CD14-positive monocyte (primary cell): ENCODE results near the gene DPM3. TPM values are rescaled to one million over a fixed set of nuclear protein-coding genes. Genes with fewer than 3 reads are reported as not detected.
"Not testable (repeated sequence)": the region's sequence is repeated elsewhere in the genome, so short reads cannot be mapped to it uniquely, and the experiment has no call there.

ENCODE experiments used
- DNase-seq, 3 donors: peaks; one replicate each; pipeline ENCODE4 v3.0.0-alpha.2; 2011 to 2022
- H2AFZ ChIP-seq: 2 replicates; pipeline ENCODE4 v1.6.0; 2012; ENCODE audit warnings: mild to moderate bottlenecking, low read depth, low read length, inconsistent platforms; ENCODE audit not compliant: insufficient read depth, poor library complexity, severe bottlenecking
- H3K27ac ChIP-seq, 2 donors: 1 replicate in 1 of 2; 2 replicates in 1 of 2; pipeline ENCODE4 v1.5.1; 2012 to 2013; ENCODE audit warnings: low read length in 2 of 2, control low read depth in 1 of 2, inconsistent platforms in 1 of 2, low read depth in 1 of 2, mild to moderate bottlenecking in 1 of 2
- H3K27me3 ChIP-seq, 2 donors: one replicate each; pipeline versions ENCODE4 v1.6.0 to v1.6.1; 2011 to 2013; ENCODE audit warnings: low read length in 2 of 2; ENCODE audit not compliant: control insufficient read depth in 2 of 2, insufficient read depth in 2 of 2
- H3K36me3 ChIP-seq, 2 donors: replicated peaks in 1 of 2; 1 replicate in 1 of 2; 2 replicates in 1 of 2; pipeline versions ENCODE4 v1.5.1 to v1.6.1; 2012 to 2013; ENCODE audit warnings: low read length in 2 of 2, control low read depth in 1 of 2, inconsistent platforms in 1 of 2, mild to moderate bottlenecking in 1 of 2; ENCODE audit not compliant: insufficient read depth in 2 of 2, control insufficient read depth in 1 of 2
- H3K4me1 ChIP-seq, 2 donors: 1 replicate in 1 of 2; 2 replicates in 1 of 2; pipeline versions ENCODE4 v1.5.1 to v1.6.1; 2012 to 2013; ENCODE audit warnings: low read length in 2 of 2, control low read depth in 1 of 2, inconsistent platforms in 1 of 2, mild to moderate bottlenecking in 1 of 2, moderate library complexity in 1 of 2; ENCODE audit not compliant: insufficient read depth in 2 of 2, control insufficient read depth in 1 of 2
- H3K4me2 ChIP-seq: replicated peaks from 2 replicates; pipeline ENCODE3; 2012; ENCODE audit warnings: low read length, moderate library complexity, mild to moderate bottlenecking; ENCODE audit not compliant: poor library complexity, severe bottlenecking; ENCODE audit errors: extremely low read depth
- H3K4me3 ChIP-seq, 3 experiments: fragments of 200-600 bp in 1 of 3; sonication (generic) in 1 of 3; replicated peaks in 1 of 3; 1 replicate in 2 of 3; 2 replicates in 1 of 3; pipeline ENCODE4 v1.5.1; 2011 to 2013; ENCODE audit warnings: low read length in 3 of 3, mild to moderate bottlenecking in 3 of 3, control low read depth in 2 of 3, low read depth in 2 of 3, inconsistent platforms in 1 of 3, moderate library complexity in 1 of 3
- H3K79me2 ChIP-seq: 2 replicates; pipeline ENCODE4 v1.6.0; 2012; ENCODE audit warnings: mild to moderate bottlenecking, control low read depth, inconsistent platforms, low read length, moderate library complexity; ENCODE audit not compliant: insufficient read depth
- H3K9ac ChIP-seq: 2 replicates; pipeline ENCODE4 v1.6.0; 2017; ENCODE audit warnings: low read length, mild to moderate bottlenecking; ENCODE audit not compliant: insufficient read depth, poor library complexity, severe bottlenecking
- H3K9me3 ChIP-seq, 2 donors: replicated peaks in 1 of 2; 1 replicate in 1 of 2; 2 replicates in 1 of 2; pipeline versions ENCODE4 v1.5.1 to v1.6.1; 2012 to 2013; ENCODE audit warnings: low read length in 2 of 2, control low read depth in 1 of 2; ENCODE audit not compliant: control insufficient read depth in 1 of 2, insufficient read depth in 1 of 2
- H4K20me1 ChIP-seq: 2 replicates; pipeline ENCODE4 v1.6.0; 2012; ENCODE audit warnings: mild to moderate bottlenecking, low read length, control low read depth, moderate library complexity; ENCODE audit not compliant: insufficient read depth
- H3K27ac Mint-ChIP-seq, 7 donors: one replicate each; pipeline ENCODE4 v1.8.0; 2020; ENCODE audit warnings: mild to moderate bottlenecking in 7 of 7, mixed read lengths in 7 of 7, moderate library complexity in 6 of 7, inconsistent platforms in 2 of 7
- H3K27me3 Mint-ChIP-seq, 3 donors: one replicate each; pipeline ENCODE4 v1.8.0; 2021 to 2022; ENCODE audit warnings: low read depth in 3 of 3, mild to moderate bottlenecking in 3 of 3, mixed read lengths in 3 of 3, moderate library complexity in 3 of 3, inconsistent platforms in 1 of 3
- H3K36me3 Mint-ChIP-seq, 2 donors: one replicate each; pipeline ENCODE4 v1.8.0; 2020; ENCODE audit warnings: mixed read lengths in 2 of 2, inconsistent platforms in 1 of 2, mild to moderate bottlenecking in 1 of 2
- H3K4me1 Mint-ChIP-seq: one replicate; pipeline ENCODE4 v1.8.0; 2020; ENCODE audit warnings: mild to moderate bottlenecking, mixed read lengths
- H3K4me3 Mint-ChIP-seq, 2 donors: one replicate each; pipeline ENCODE4 v1.8.0; 2020; ENCODE audit warnings: mild to moderate bottlenecking in 2 of 2, mixed read lengths in 2 of 2, moderate library complexity in 1 of 2
- H3K9me3 Mint-ChIP-seq, 7 donors: one replicate each; pipeline ENCODE4 v1.8.0; 2020 to 2022; ENCODE audit warnings: mixed read lengths in 7 of 7, mild to moderate bottlenecking in 6 of 7, moderate library complexity in 6 of 7, inconsistent platforms in 2 of 7
- CTCF ChIP-seq: fragments of 200-600 bp; IDR thresholded peaks from one replicate; pipeline ENCODE4 v1.8.0; 2022; ENCODE audit warnings: antibody characterized with exemption, mild to moderate bottlenecking
- WGBS: methylation state at CpG from one replicate; pipeline ENCODE4 v1.1.5; 2013; ENCODE audit warnings: missing lambda C conversion rate; ENCODE audit not compliant: insufficient coverage; 5-methylcytosine and 5-hydroxymethylcytosine counted together
- intact Hi-C, 2 donors: fragments of 100-400 bp; cut with micrococcal nuclease; formaldehyde crosslinking; loops; one replicate each; pipeline versions ENCODE4 v1.15.0 to v1.15.1; 2023
- polyA plus RNA-seq, 3 donors: library from polyadenylated mRNA; depleted of rRNA in 1 of 3; unstranded in 2 of 3; stranded (reverse) in 1 of 3; fragments of 300-500 nt in 2 of 3; fragments of >200 nt in 1 of 3; fragmentation: Illumina TruSeq in 2 of 3; gene quantifications; 1 replicate in 2 of 3; 2 replicates in 1 of 3; pipeline ENCODE4 v1.2.3, GENCODE V29; 2012 to 2021

The DPM3 gene
- polyA plus RNA-seq, 3 donors: 99.9 to 141 (median 105) TPM

GRCh38 chr1:155166051-155166470 lies 25.7 kb upstream of the DPM3 start:
- no peak for DNase-seq
- Histone ChIP-seq H3K4me3 (no peak overlapping the region), H3K79me2 (no peaks in the 10 kb centered on the region), H3K27me3 (peaks cover 0 to 15% of the 10 kb centered on the region in 2 donors), H3K4me2 (no peak overlapping the region), H4K20me1 (no peaks in the 10 kb centered on the region), H3K27ac (no peak overlapping the region), H3K36me3 (peaks cover 14 to 19% of the 10 kb centered on the region in 2 donors), H2AFZ (no peak overlapping the region), H3K9ac (no peak overlapping the region), H3K4me1 (peaks cover 14 to 17% of the 10 kb centered on the region in 2 donors), H3K9me3 (no peaks in the 10 kb centered on the region)
- Mint-ChIP-seq H3K9me3 (peaks cover 0 to 11% (median 6%) of the 10 kb centered on the region in 7 donors), H3K27me3 (peaks cover 16 to 23% (median 22%) of the 10 kb centered on the region in 3 donors), H3K4me3 (peak overlapping the region in 1 of 2 donors; percentile 37), H3K36me3 (peaks cover 16 to 24% of the 10 kb centered on the region in 2 donors), H3K4me1 (peaks cover 19% of the 10 kb centered on the region), H3K27ac (no peak overlapping the region)
- TF ChIP-seq CTCF: no peak
- WGBS: 15% methylated on average over 7 of the region's 8 CpGs
- intact Hi-C loops: loop anchor here in 1 of 2 donors (2.0 to 5.0 kb wide), 2 partner anchors 39 to 73 kb away; partner anchors contain the start of gene EFNA1

- DNase-seq, H3K79me2 ChIP-seq, H3K27ac ChIP-seq, H3K36me3 ChIP-seq, H2AFZ ChIP-seq, H3K4me2 ChIP-seq, H3K9me3 ChIP-seq, H3K4me3 Mint-ChIP-seq, H3K4me3 ChIP-seq, H3K27ac Mint-ChIP-seq, H4K20me1 ChIP-seq, H3K9ac ChIP-seq: not testable (repeated sequence)
- peaks cover 14 to 17% of the 10 kb centered on the region in 2 donors for H3K4me1 ChIP-seq
- H3K36me3 Mint-ChIP-seq: peaks cover 7 to 11% of the 10 kb centered on the region in 2 donors
- intact Hi-C loops: loop anchor here (5.0 kb wide), 1 partner anchor 37 kb away; the partner anchor contains the start of gene EFNA1 (in 2 of the 2)
- peaks cover 16 to 23% (median 22%) of the 10 kb centered on the region in 3 donors for H3K27me3 Mint-ChIP-seq
- H3K4me1 Mint-ChIP-seq: peaks cover 23% of the 10 kb centered on the region
- peaks cover 0 to 15% of the 10 kb centered on the region in 2 donors for H3K27me3 ChIP-seq
- WGBS: 100% methylated on average over 2 of the region's 11 CpGs
- peaks cover 0 to 11% (median 6%) of the 10 kb centered on the region in 7 donors for H3K9me3 Mint-ChIP-seq
These were observed 24.3 kb upstream of the DPM3 start for GRCh38 chr1:155164625-155165024.

GRCh38 chr1:155163785-155164184 lies 23.5 kb upstream of the DPM3 start:
- peaks cover 0 to 11% (median 6%) of the 10 kb centered on the region in 7 donors for H3K9me3 Mint-ChIP-seq
- peaks cover 23% of the 10 kb centered on the region for H3K4me1 Mint-ChIP-seq
- intact Hi-C loops: loop anchor here in 1 of 2 donors (5.0 kb wide), 1 partner anchor 36 kb away; the partner anchor contains the start of gene EFNA1
- H3K9ac ChIP-seq, H3K4me2 ChIP-seq, H4K20me1 ChIP-seq, DNase-seq, H3K27ac Mint-ChIP-seq, H2AFZ ChIP-seq, H3K4me3 Mint-ChIP-seq, H3K4me3 ChIP-seq, H3K79me2 ChIP-seq, H3K36me3 ChIP-seq, H3K27ac ChIP-seq, H3K36me3 Mint-ChIP-seq, H3K9me3 ChIP-seq: not testable (repeated sequence)
- Histone ChIP-seq H3K27me3 (peaks cover 0 to 15% of the 10 kb centered on the region in 2 donors), H3K4me1 (peaks cover 14 to 17% of the 10 kb centered on the region in 2 donors)
- WGBS: no CpG with 5 or more reads among the region's 4 CpGs
- peaks cover 16 to 23% (median 22%) of the 10 kb centered on the region in 3 donors for H3K27me3 Mint-ChIP-seq

- H3K36me3 Mint-ChIP-seq, H3K27ac Mint-ChIP-seq, H3K4me3 ChIP-seq, H4K20me1 ChIP-seq, H2AFZ ChIP-seq, H3K36me3 ChIP-seq, H3K9me3 ChIP-seq, H3K4me2 ChIP-seq, H3K79me2 ChIP-seq, H3K9ac ChIP-seq, DNase-seq, H3K4me3 Mint-ChIP-seq, H3K27ac ChIP-seq: not testable (repeated sequence)
- intact Hi-C loops: loop anchor here in 1 of 2 donors (5.0 kb wide), 1 partner anchor 35 kb away; the partner anchor contains the start of gene EFNA1
- Mint-ChIP-seq H3K4me1 (peaks cover 18% of the 10 kb centered on the region), H3K27me3 (peaks cover 15 to 21% (median 20%) of the 10 kb centered on the region in 3 donors), H3K9me3 (peaks cover 0 to 11% (median 6%) of the 10 kb centered on the region in 7 donors)
- 97% methylated on average over 3 of the region's 6 CpGs for WGBS
- Histone ChIP-seq H3K4me1 (peaks cover 10 to 14% of the 10 kb centered on the region in 2 donors), H3K27me3 (peaks cover 0 to 15% of the 10 kb centered on the region in 2 donors)
These were observed 22.3 kb upstream of the DPM3 start for GRCh38 chr1:155162631-155163030.
